GM23248 (cell line): Measurements from ENCODE around the gene POLD3. TPM values are rescaled to one million over a fixed set of nuclear protein-coding genes. Genes with fewer than 3 reads are reported as not detected.

Experiments
- DNase-seq: peaks from one replicate; pipeline ENCODE4 v3.0.0-alpha.2; 2015
- H2AFZ ChIP-seq: fragments of 200-600 bp; sonication (generic); 2 replicates; pipeline ENCODE4 v1.6.1; 2016; ENCODE audit warnings: antibody characterized with exemption
- H3F3A ChIP-seq: fragments of 200-600 bp; sonication (generic); 2 replicates; pipeline ENCODE4 v1.6.1; 2016; ENCODE audit warnings: mild to moderate bottlenecking, antibody characterized with exemption, mixed run types; ENCODE audit not compliant: insufficient read depth
- H3K27ac ChIP-seq: fragments of 200-600 bp; sonication (generic); 2 replicates; pipeline ENCODE4 v1.5.1; 2016; ENCODE audit warnings: mild to moderate bottlenecking
- H3K27me3 ChIP-seq: fragments of 200-600 bp; sonication (generic); replicated peaks from 2 replicates; pipeline ENCODE4 v1.6.1; 2016; ENCODE audit warnings: mild to moderate bottlenecking; ENCODE audit not compliant: insufficient read depth
- H3K36me3 ChIP-seq: fragments of 200-600 bp; sonication (generic); 2 replicates; pipeline ENCODE4 v1.6.1; 2016; ENCODE audit warnings: low read depth, mild to moderate bottlenecking
- H3K4me1 ChIP-seq: fragments of 200-600 bp; sonication (generic); 2 replicates; pipeline ENCODE4 v1.6.1; 2016; ENCODE audit warnings: mild to moderate bottlenecking; ENCODE audit not compliant: insufficient read depth
- H3K4me2 ChIP-seq: fragments of 200-600 bp; sonication (generic); one replicate; pipeline ENCODE4 v1.6.1; 2016; ENCODE audit warnings: mild to moderate bottlenecking; ENCODE audit not compliant: unreplicated experiment
- H3K4me3 ChIP-seq: fragments of 200-600 bp; sonication (generic); 2 replicates; pipeline ENCODE4 v1.5.1; 2016; ENCODE audit warnings: mild to moderate bottlenecking
- H3K79me2 ChIP-seq: fragments of 200-600 bp; sonication (generic); 2 replicates; pipeline ENCODE4 v1.6.1; 2016; ENCODE audit warnings: mild to moderate bottlenecking; ENCODE audit not compliant: insufficient read depth
- H3K9ac ChIP-seq: fragments of 200-600 bp; sonication (generic); 2 replicates; pipeline ENCODE4 v1.6.1; 2016; ENCODE audit warnings: mild to moderate bottlenecking
- H3K9me2 ChIP-seq: fragments of 200-600 bp; sonication (generic); 2 replicates; pipeline ENCODE4 v1.6.1; 2016; ENCODE audit warnings: mixed run types, mild to moderate bottlenecking, moderate library complexity; ENCODE audit not compliant: insufficient read depth
- H3K9me3 ChIP-seq: fragments of 200-600 bp; sonication (generic); one replicate; pipeline ENCODE4 v1.6.1; 2017; ENCODE audit warnings: low read depth
- H4K20me1 ChIP-seq: fragments of 200-600 bp; sonication (generic); 2 replicates; pipeline ENCODE4 v1.6.0; 2016; ENCODE audit not compliant: insufficient read depth
- EZH2 ChIP-seq: fragments of 200-600 bp; sonication (generic); IDR thresholded peaks from 2 replicates; pipeline ENCODE4 v1.6.1; 2018; ENCODE audit warnings: antibody characterized with exemption, mild to moderate bottlenecking; ENCODE audit not compliant: insufficient read depth, poor library complexity, severe bottlenecking
- EZH2phosphoT487 ChIP-seq: fragments of 200-600 bp; sonication (generic); IDR thresholded peaks from 2 replicates; pipeline ENCODE4 v1.6.1; 2018; ENCODE audit warnings: antibody characterized with exemption, moderate library complexity, mild to moderate bottlenecking, low read depth; ENCODE audit not compliant: insufficient read depth
- WGBS, 2 experiments: methylation state at CpG; one replicate each; pipeline ENCODE4 v1.1.6; 2015 to 2017; ENCODE audit warnings: low lambda C conversion rate in 2 of 2, low coverage in 1 of 2; ENCODE audit errors: missing lambda C conversion rate in 2 of 2; 5-methylcytosine and 5-hydroxymethylcytosine counted together
- in situ Hi-C: fragments of 300-500 bp; cut with MboI; formaldehyde crosslinking; loops from 2 replicates; pipeline ENCODE4 v1.15.0; 2020
- polyA plus RNA-seq: library from polyadenylated mRNA; unstranded; fragments of >200 nt; fragmentation: Nextera tagmentation; extraction: Ambion mirVana; gene quantifications from 2 replicates; pipeline ENCODE4 v1.2.1, GENCODE V29; 2016
- total RNA-seq: library from RNA; depleted of rRNA; stranded (reverse); fragments of >200 nt; shearing (Covaris generic); gene quantifications from 2 replicates; pipeline ENCODE4 v1.2.3, GENCODE V29; 2014

The POLD3 gene
- total and polyA plus RNA-seq, 2 experiments from 2014 or later: 8.4 to 16.5 TPM

GRCh38 chr11:74592063-74592440 is 330 bp upstream of the POLD3 start:
- in situ Hi-C loops: no loop called here
- peak; percentile 49 for DNase-seq
- WGBS, 2 experiments: 5% methylated on average over 7 of the region's 7 CpGs
- H3K79me2 ChIP-seq: peaks cover 40% of the 10 kb centered on the region
- H3K27me3 ChIP-seq: no peaks in the 10 kb centered on the region; the same call in 1 of the 2 replicates
- TF ChIP-seq EZH2 (no peak), EZH2phosphoT487 (no peak)
- peak overlapping the region; percentile 71 for H3K27ac ChIP-seq
- H3K4me3 ChIP-seq: peak overlapping the region; percentile 92
- no peaks in the 10 kb centered on the region for H3K9me3 ChIP-seq
- peaks cover 7% of the 10 kb centered on the region; the same call in 1 of the 2 replicates for H3K4me1 ChIP-seq
- peak overlapping the region; percentile 94 for H3K4me2 ChIP-seq
- peak overlapping the region; percentile 91 for H3K9ac ChIP-seq
- no peaks in the 10 kb centered on the region for H4K20me1 ChIP-seq
- H3K36me3 ChIP-seq: 0 out of 2 replicates have a peak, but pooled peaks cover 1% of the 10 kb centered on the region
- H3K9me2 ChIP-seq: no peaks in the 10 kb centered on the region
- H3F3A ChIP-seq: no peaks in the 10 kb centered on the region
- H2AFZ ChIP-seq: peak overlapping the region; percentile 96

- Histone ChIP-seq H3K9me3 (no peaks in the 10 kb centered on the region), H3K4me1 (peaks cover 7% of the 10 kb centered on the region; the same call in 1 of the 2 replicates), H3K9ac (peak overlapping the region; percentile 91), H3K36me3 (0 out of 2 replicates have a peak, but pooled peaks cover 5% of the 10 kb centered on the region), H3K9me2 (no peaks in the 10 kb centered on the region), H3K79me2 (peaks cover 45% of the 10 kb centered on the region), H3K4me3 (peak overlapping the region; percentile 92), H3K27me3 (no peaks in the 10 kb centered on the region), H3F3A (no peaks in the 10 kb centered on the region), H3K4me2 (peak overlapping the region; percentile 94), H2AFZ (peak overlapping the region; percentile 96), H4K20me1 (no peaks in the 10 kb centered on the region), H3K27ac (0 out of 2 replicates have a peak overlapping the region, but pooled peaks have one; percentile 71)
- no peak for TF ChIP-seq EZH2phosphoT487
- TF ChIP-seq EZH2: no peak
- no peak for DNase-seq
- WGBS, 2 experiments: 0 to 17% methylated on average over 1 of the region's 1 CpG
- in situ Hi-C loops: no loop called here
These were observed 1.1 kb downstream of the POLD3 start for GRCh38 chr11:74593463-74593862.

GRCh38 chr11:74602637-74603556 is 10.5 kb downstream of the POLD3 start:
- 70 to 72% methylated on average over 4 of the region's 4 CpGs for WGBS, 2 experiments
- Histone ChIP-seq H3K36me3 (no peaks in the 10 kb centered on the region), H3K4me2 (no peak overlapping the region), H3K27ac (no peak overlapping the region), H3K9me3 (no peaks in the 10 kb centered on the region), H3K9me2 (no peaks in the 10 kb centered on the region), H3K4me3 (no peak overlapping the region), H3K4me1 (no peaks in the 10 kb centered on the region), H3K9ac (no peak overlapping the region), H2AFZ (no peak overlapping the region), H4K20me1 (no peaks in the 10 kb centered on the region), H3K27me3 (no peaks in the 10 kb centered on the region), H3F3A (0 out of 2 replicates have a peak, but pooled peaks cover 3% of the 10 kb centered on the region), H3K79me2 (no peaks in the 10 kb centered on the region)
- DNase-seq: no peak
- in situ Hi-C loops: no loop called here
- TF ChIP-seq EZH2phosphoT487: no peak
- TF ChIP-seq EZH2: no peak

GRCh38 chr11:74603845-74604244 is 11.5 kb downstream of the POLD3 start:
- DNase-seq: no peak
- WGBS, 2 experiments: 13 to 14% methylated on average over 1 of the region's 1 CpG
- Histone ChIP-seq H3K4me3 (no peak overlapping the region), H3K9ac (no peak overlapping the region), H3K9me3 (no peaks in the 10 kb centered on the region), H3K27me3 (no peaks in the 10 kb centered on the region), H2AFZ (no peak overlapping the region), H3K4me1 (no peaks in the 10 kb centered on the region), H3F3A (0 out of 2 replicates have a peak, but pooled peaks cover 3% of the 10 kb centered on the region), H3K4me2 (no peak overlapping the region), H3K27ac (no peak overlapping the region), H3K9me2 (no peaks in the 10 kb centered on the region), H3K79me2 (no peaks in the 10 kb centered on the region), H3K36me3 (no peaks in the 10 kb centered on the region), H4K20me1 (no peaks in the 10 kb centered on the region)
- TF ChIP-seq EZH2phosphoT487 (no peak), EZH2 (no peak)
- in situ Hi-C loops: no loop called here
